Measurements from ENCODE around the gene APBA2.

Gene APBA2

GRCh38 chr15:28942046-28942445, 56.3 kb downstream of the APBA2 start:
- FAIRE-seq, result no peak

- FAIRE-seq, result no peak
These were observed 56.8 kb downstream of the APBA2 start for GRCh38 chr15:28942571-28942970.

DNA sequence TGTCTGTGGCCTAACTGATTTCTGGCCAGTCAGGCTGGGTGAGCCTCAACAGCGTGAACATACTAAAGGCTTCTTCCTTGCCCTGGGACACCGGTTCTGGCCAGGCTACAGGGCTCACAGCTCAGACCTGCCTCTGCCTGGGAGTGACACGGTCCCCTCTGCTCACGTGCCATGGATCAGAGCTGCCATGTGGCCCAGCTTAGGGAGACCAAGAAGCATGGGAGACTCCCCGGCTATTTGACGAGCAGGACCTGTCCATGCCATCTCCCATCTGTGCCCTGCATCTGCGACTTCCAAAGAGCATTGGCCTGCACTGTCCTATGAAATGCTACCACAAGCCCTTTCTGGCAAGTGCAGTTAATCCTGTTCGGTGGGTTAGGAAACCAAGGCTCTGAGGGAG, 57.4 kb downstream of the APBA2 start:
- FAIRE-seq, result no peak

- no peak for FAIRE-seq
These were observed 57.9 kb downstream of the APBA2 start for GRCh38 chr15:28943611-28944230.

DNA sequence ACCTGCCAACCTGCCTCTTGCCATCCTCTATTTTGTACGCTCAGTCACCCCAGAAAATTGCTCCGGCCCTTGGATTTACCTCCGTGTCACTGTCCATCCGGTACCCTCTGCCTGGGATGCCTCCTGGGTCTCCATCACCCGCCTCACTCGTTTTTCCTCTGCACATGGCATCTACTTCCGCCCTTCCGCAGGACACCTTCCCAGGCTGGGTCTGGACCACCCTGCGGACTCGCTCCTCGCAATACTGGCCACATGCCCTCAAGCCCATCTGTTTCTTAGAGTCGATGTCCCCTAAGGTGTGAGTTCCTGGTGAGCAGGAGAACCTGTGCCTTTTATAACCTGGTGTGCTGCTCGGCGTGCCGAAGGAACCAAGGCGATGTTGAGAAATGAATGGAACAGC, 58.5 kb downstream of the APBA2 start:
- FAIRE-seq, result no peak

DNA sequence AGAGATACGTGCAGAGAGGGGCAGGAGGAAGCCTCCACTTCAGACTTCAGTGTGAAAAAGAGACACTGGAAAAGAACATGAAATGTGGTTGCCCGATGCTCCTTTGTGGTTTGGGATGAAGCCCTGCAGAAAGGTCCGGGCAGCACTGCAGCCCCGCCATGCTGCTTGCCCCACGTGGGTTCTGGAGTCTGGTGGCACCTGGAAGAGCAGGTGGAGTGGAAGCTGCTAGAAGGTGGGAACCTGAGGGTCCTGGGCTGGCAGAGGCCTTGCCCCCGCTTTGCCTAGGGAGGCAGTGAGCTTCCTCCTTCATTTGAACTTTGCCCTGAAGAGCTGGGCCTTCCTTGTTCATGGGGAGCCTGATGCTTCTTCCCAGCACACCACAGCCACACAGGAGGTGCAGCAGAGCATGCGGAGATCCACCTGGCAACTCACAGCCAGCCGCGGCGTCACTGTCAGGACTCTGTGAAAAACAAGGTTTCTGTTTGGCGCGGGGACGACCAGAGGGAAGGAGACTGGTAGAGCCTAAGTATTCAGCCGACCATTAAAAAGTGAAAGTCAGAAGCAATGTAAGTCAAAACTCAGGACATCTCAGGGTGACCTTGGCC, 59.0 kb downstream of the APBA2 start:
- no peak for FAIRE-seq

DNA sequence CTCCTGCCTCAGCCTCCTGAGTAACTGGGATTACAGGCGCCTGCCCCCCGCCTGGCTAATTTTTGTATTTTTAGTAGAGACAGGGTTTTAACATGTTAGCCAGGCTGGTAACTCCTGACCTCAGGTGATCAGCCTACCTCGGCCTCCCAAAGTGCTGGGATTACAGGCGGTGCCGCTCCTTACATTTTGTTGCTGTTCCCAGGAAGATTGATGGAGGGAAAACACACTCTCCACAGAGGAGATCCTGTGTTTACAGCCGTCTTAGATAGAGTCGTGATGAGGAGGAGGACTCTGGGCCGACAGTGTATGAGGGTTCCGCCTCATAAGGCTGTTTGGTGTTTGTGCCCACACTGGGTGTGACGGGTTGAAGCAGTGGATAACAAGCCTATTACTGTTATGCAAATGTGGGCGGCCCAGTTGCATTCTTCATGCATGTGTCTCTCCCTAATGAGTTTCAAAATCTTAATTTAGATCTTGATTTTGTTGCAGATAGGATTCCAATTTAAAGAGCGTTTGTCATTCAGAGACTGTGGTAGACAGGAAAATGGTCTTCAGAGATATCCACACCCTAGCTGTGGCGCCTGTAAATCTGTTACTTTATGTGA, 60.0 kb downstream of the APBA2 start:
- no peak for FAIRE-seq

DNA sequence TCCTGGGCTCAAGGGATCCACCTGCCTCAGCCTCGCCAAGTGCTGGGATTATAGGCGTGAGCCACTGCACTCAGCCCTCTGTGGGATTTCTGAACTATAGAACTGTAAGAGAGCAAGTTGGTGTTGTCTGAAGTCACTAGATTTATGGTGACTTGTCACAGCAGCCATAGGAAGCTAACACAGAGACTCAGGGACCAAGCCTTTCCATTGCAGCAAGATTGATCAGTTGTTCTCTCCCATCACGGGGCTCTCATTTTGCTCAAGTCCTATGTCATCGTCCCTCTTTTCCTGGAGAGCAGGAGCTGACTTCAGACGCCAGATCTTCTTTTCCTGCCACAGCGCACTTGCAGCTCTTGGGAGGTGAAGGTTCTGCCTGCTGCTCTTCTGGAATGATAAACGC, 61.0 kb downstream of the APBA2 start:
- FAIRE-seq, result no peak

- no peak for FAIRE-seq
These were observed 61.5 kb downstream of the APBA2 start for GRCh38 chr15:28947221-28947674.

DNA sequence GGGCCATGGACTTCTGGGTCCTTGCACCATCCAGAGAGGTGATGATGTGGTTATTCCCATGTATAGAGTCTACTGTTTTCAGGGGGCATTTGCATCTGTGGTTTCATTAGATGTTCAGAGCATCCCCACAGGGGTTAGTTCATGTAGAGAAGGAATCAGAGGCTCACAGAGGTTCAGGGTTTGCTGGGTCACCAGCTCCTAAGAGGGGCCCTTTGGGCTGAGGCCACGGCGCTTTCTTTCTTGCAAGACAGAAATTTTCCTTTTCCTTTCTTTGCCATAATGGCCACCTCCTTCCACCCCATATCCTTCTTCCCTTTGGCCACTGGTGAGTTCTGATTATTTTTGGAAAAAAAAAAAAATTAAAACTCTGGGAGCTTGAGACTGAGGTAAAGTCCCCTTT, 62.3 kb downstream of the APBA2 start:
- no peak for FAIRE-seq

GRCh38 chr15:28950916-28951315, 65.1 kb downstream of the APBA2 start:
- FAIRE-seq, result no peak

DNA sequence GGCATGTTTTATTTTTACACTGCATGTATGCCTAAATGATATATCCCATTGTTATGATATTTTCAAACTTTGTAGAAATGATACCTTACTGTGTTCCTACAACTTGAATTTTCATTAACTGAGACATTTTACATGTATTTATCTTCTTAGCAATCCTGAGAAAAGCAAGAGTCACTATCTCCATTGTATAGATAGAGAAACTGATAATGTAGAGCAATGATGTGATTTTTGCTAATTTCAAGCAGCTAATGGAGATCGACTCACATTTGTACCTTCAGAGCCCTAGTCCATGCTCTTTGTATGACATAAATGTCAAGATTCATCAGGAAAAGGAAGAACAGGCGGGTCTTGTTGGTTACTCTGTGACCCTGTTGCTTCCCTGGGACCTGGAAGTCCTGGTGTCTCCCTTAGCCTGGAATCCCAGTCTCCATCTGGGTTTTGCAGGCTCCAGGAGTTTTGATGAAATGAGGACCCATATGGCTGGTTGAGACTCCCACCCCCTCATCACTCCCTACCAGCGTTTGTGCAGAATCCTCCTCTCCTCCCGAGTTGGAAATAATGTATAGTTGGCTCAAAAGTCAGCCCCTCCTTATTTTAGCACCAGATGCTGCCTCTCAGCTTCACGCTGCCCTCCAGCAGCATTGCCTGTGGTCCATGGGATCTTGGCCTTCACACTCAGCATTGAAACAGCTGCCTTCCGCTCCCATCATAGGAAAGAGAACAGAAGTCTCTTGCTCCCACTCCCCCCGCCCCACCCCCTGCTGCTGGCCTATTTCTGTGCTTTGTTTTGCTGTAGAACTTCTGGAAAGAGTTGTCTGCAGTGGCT, 67.1 kb downstream of the APBA2 start:
- FAIRE-seq, result no peak

DNA sequence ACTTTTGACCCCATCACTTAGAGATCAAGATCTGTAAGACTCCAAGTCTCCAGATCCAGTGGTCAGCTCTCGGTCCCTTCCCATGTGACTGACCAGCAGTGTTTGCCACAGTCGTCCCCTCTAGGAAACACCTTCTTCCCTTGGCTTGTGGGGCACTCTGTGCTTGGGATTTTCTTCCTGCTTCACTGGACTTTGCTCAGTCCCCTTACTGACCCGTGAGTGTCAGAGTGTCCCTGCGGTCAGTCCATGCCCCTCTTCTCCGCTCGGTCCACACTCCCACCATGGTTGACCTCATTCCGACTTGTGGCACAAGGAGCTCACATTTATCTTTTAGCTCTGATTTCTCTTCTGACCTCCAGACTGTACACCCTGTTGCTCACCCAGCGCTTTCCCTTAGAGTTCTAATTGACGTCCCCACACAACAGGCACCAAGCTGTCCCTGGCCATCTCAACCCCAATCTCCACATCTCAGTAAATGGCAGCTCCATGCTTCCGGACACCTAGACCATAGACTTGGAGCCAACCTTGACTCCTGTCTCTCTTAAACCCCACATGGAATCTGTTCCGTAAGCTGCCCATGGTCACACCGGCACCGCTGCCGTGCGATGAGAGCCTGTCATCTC, 67.9 kb downstream of the APBA2 start:
- FAIRE-seq, result no peak

DNA sequence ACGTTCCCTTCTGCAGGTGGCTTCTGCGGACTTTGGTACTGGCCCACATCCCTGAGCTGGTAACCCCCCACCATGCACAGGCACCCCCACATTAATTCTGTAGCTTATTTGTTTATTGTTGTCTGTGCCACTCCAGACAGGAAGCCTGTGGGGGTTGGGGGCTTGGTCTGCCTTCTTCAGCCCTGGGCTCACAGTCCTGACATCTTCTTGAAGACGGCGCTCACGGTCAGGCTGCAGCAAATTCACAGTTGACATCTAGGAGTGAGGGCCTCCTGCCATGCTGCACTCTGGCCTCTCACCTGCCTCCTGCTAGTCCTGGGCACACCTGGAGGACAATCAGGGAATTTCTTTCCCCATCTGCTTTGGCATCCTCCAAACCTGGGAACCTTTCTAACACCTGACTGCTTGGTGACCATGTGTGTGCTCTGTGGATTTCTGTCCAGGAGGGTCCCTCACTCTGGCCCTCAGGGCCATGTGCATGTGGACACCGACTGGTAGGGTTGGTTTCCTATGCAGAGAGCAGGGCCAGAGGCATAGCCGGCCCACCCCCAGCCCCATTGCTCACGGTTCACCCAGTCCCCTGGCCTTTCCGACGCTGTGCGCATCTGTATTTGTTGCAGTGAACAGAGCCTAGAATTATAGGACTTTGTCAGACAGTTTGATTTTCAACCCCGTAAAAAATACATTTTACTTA, 68.8 kb downstream of the APBA2 start:
- FAIRE-seq, result no peak

DNA sequence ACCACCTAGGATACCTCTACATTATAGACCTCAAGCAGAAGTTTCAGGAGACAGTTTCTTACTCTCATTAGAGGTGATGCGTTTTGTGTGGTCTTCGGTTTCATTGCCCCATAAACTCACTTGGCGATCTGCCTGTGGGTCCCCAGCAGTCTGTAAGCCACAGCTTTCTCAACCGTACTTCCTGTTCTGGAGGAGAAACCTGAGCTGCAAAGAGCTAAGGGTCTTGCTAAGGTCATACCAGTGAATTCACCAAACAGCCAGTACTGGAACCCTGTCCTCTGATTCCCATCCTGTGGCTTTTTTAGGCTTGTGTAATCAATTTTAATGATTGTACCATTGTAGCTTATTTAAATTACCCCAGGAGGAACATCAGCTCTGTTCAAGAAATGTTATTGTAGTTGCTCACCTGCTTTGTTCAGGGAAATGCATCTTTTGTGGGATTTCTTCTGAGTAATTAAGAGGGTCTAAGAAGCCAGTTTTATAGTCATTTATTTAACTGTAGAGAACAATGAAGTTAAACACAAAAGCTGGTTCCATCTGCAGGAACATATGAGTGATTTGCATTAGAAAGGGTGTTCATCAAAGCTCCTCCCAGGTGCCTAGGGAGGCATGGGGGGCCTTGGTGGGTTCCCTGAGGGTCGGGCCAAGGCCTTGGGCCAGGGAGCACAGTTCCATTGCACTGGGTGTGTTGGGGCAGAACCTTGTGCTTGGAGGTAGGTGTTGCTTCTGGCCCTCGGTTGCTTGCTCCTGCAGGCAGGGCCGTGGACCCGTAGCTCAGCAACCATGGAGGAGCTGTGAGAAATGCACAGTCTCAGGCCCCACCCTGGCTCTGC, 69.6 kb downstream of the APBA2 start:
- no peak for FAIRE-seq

- FAIRE-seq, result no peak
These were observed 70.2 kb downstream of the APBA2 start for GRCh38 chr15:28955993-28956421.

- FAIRE-seq, result no peak
These were observed 70.7 kb downstream of the APBA2 start for GRCh38 chr15:28956491-28956890.

GRCh38 chr15:28957606-28958498, 72.1 kb downstream of the APBA2 start:
- FAIRE-seq, result no peak

DNA sequence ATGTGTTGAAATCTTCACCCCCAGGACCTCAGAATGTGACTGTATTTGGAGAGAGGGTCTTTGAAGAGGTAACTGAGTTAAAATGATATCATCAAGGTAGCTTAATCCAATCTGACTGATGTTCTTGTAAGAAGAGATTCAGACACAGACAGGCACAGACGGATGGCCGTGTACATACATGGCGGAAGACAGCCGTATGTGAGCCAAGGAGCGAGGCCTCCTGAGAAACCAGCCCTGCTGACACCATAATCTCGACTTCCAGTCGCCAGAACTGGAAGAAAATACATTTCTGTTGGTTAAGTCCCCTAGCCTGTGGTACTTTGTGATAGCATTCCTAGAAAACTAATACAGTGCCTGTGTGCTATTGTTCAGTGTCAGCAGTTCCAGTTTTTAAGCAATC, 73.6 kb downstream of the APBA2 start:
- no peak for FAIRE-seq

- no peak for FAIRE-seq
These were observed 75.2 kb downstream of the APBA2 start for GRCh38 chr15:28960979-28961378.

Data from colon (tissue), 2 donors.